Panc1 (cell line): ENCODE measurements around the gene ARHGAP44. TPM values are rescaled to one million over a fixed set of nuclear protein-coding genes. Genes with fewer than 3 reads are reported as not detected.

Experiments
- ATAC-seq: fragments of 200-7000 bp; cut with Tn5 transposase; 2 replicates; pipeline ENCODE4 v1.9.1; 2020; ENCODE audit warnings: mild to moderate bottlenecking, moderate library complexity
- BruUV-seq: library from RNA; stranded (reverse); fragments of 400-500 nt; replicated peaks from 2 replicates; lab custom pipeline; 2021; lab: Mats Ljungman, UMichigan
- CTCF ChIA-PET: fragments of 300-600 bp; sonication (Branson Sonifier 250); formaldehyde crosslinking; loops from one replicate; lab custom pipeline; 2022; ENCODE audit warnings: antibody characterized with exemption; lab: Charles Lee
- POLR2A ChIA-PET: fragments of 300-600 bp; sonication (Branson Sonifier 250); formaldehyde crosslinking; loops from one replicate; lab custom pipeline; 2022; ENCODE audit warnings: antibody characterized with exemption; lab: Charles Lee
- DNase-seq: peaks from one replicate; pipeline ENCODE4 v3.0.0-alpha.2; 2010; ENCODE audit warnings: low read depth, low spot score
- H3K27ac ChIP-seq: 2 replicates; pipeline ENCODE4 v1.5.1; 2011; ENCODE audit warnings: mild to moderate bottlenecking, low read length, inconsistent platforms
- H3K27me3 ChIP-seq: fragments of 200-500 bp; sonication (Bioruptor generic); 2 replicates; pipeline ENCODE4 v1.6.0; 2014; ENCODE audit warnings: low read length, inconsistent platforms; ENCODE audit not compliant: control insufficient read depth, insufficient read depth
- H3K36me3 ChIP-seq: fragments of 200-500 bp; sonication (Bioruptor generic); 2 replicates; pipeline ENCODE4 v1.5.1; 2014; ENCODE audit warnings: inconsistent platforms, mild to moderate bottlenecking, low read length, moderate library complexity; ENCODE audit not compliant: control insufficient read depth, insufficient read depth
- H3K4me1 ChIP-seq: 2 replicates; pipeline ENCODE4 v1.5.1; 2011; ENCODE audit warnings: inconsistent platforms, mild to moderate bottlenecking, low read length, moderate library complexity; ENCODE audit not compliant: control insufficient read depth, insufficient read depth
- H3K4me3 ChIP-seq, 2 experiments: 2 replicates each; pipeline ENCODE4 v1.5.1; 2011 to 2012; ENCODE audit warnings: low read depth in 2 of 2, low read length in 2 of 2, mild to moderate bottlenecking in 2 of 2, inconsistent platforms in 1 of 2, moderate library complexity in 1 of 2
- H3K9me3 ChIP-seq: fragments of 200-500 bp; sonication (Bioruptor generic); 2 replicates; pipeline ENCODE4 v1.5.1; 2014; ENCODE audit warnings: low read depth, mild to moderate bottlenecking, inconsistent platforms, low read length, moderate library complexity; ENCODE audit not compliant: control insufficient read depth, insufficient read depth
- POLR2AphosphoS5 ChIP-seq: IDR thresholded peaks from 2 replicates; pipeline ENCODE4 v1.6.1; 2012; ENCODE audit warnings: mild to moderate bottlenecking, low read depth, low read length, moderate library complexity
- SIN3A ChIP-seq: IDR thresholded peaks from 2 replicates; pipeline ENCODE4 v1.6.1; 2012; ENCODE audit warnings: low read depth, mild to moderate bottlenecking, low read length, moderate library complexity, borderline replicate concordance; ENCODE audit not compliant: insufficient read depth
- TCF7L2 ChIP-seq: IDR thresholded peaks from 2 replicates; pipeline ENCODE4 v1.6.1; 2011; ENCODE audit warnings: mild to moderate bottlenecking, low read depth, low read length, inconsistent platforms
- in situ Hi-C: cut with HindIII; loops from 2 replicates; pipeline ENCODE4 v1.10.0; 2016; ENCODE audit warnings: low sequenced_read_pairs, low pct_unique_long_range_greater_than_20kb
- intact Hi-C: fragments of 100-400 bp; cut with micrococcal nuclease; formaldehyde crosslinking; loops from one replicate; pipeline ENCODE4 v1.10.0; 2022; ENCODE audit not compliant: unreplicated experiment
- total RNA-seq: library from RNA; stranded (reverse); gene quantifications from one replicate; pipeline ENCODE4 v1.2.1, GENCODE V29; 2021; ENCODE audit not compliant: unreplicated experiment
- TF ChIP-seq, protein P1 (sequence below), 2 experiments: IDR thresholded peaks; 2 replicates each; pipeline ENCODE4 v1.6.1; 2011 to 2012; ENCODE audit warnings: low read depth in 2 of 2, control low read depth in 1 of 2, low read length in 1 of 2, mild to moderate bottlenecking in 1 of 2, moderate library complexity in 1 of 2; ENCODE audit not compliant: insufficient read depth in 1 of 2
- TF ChIP-seq, protein P2 (sequence below): fragments of 450-650 bp; IDR thresholded peaks from 2 replicates; pipeline ENCODE4 v1.5.1; 2017; ENCODE audit warnings: mild to moderate bottlenecking

Gene ARHGAP44
- total RNA-seq, 1 experiment from 2014 or later, result 0.80 TPM

DNA sequence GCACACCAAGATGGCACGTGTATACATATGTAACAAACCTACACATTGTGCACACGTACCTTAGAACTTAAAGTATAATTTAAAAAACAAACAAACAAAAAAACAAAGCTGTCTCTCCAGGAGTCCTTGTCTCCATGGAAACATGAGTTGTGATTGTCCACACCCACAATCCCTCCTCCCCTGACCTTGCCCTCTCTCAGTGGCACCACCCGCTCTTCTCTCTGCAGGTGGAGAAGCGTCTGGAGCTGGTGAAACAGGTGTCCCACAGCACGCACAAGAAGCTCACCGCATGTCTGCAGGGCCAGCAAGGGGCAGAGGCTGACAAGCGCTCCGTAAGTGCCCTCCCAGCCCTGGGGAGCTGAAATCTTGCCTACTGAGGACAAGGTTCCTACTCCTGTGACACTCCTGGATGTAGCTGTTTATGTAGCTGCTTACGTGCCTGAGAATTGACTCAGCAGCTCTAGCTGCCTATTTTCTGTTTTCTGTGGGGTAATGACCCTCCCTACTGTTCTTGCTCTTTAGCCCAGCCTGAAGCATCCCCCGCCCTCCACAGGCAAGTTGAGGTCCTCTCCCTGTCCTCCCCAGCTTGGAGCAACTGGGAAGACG is 107.0 kb downstream of the ARHGAP44 start:
- intact Hi-C loops, result no loop called here
- no TSS peak for BruUV-seq
- ChIA-PET CTCF (no interaction called here), POLR2A (no interaction called here)
- Histone ChIP-seq H3K4me3 (no peak overlapping the region), H3K36me3 (no peaks in the 10 kb centered on the region), H3K4me1 (no peaks in the 10 kb centered on the region), H3K27me3 (no peaks in the 10 kb centered on the region), H3K27ac (no peak overlapping the region), H3K9me3 (no peaks in the 10 kb centered on the region)
- TF ChIP-seq, protein P1, sequence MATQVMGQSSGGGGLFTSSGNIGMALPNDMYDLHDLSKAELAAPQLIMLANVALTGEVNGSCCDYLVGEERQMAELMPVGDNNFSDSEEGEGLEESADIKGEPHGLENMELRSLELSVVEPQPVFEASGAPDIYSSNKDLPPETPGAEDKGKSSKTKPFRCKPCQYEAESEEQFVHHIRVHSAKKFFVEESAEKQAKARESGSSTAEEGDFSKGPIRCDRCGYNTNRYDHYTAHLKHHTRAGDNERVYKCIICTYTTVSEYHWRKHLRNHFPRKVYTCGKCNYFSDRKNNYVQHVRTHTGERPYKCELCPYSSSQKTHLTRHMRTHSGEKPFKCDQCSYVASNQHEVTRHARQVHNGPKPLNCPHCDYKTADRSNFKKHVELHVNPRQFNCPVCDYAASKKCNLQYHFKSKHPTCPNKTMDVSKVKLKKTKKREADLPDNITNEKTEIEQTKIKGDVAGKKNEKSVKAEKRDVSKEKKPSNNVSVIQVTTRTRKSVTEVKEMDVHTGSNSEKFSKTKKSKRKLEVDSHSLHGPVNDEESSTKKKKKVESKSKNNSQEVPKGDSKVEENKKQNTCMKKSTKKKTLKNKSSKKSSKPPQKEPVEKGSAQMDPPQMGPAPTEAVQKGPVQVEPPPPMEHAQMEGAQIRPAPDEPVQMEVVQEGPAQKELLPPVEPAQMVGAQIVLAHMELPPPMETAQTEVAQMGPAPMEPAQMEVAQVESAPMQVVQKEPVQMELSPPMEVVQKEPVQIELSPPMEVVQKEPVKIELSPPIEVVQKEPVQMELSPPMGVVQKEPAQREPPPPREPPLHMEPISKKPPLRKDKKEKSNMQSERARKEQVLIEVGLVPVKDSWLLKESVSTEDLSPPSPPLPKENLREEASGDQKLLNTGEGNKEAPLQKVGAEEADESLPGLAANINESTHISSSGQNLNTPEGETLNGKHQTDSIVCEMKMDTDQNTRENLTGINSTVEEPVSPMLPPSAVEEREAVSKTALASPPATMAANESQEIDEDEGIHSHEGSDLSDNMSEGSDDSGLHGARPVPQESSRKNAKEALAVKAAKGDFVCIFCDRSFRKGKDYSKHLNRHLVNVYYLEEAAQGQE (IDR thresholded peaks at IDR 0.05; ENCODE audit: insufficient read depth in 1 of 2, low read depth in 2 of 2, low read length in 1 of 2), result no peak
- TF ChIP-seq POLR2AphosphoS5, result no peak
- TF ChIP-seq, protein P2, sequence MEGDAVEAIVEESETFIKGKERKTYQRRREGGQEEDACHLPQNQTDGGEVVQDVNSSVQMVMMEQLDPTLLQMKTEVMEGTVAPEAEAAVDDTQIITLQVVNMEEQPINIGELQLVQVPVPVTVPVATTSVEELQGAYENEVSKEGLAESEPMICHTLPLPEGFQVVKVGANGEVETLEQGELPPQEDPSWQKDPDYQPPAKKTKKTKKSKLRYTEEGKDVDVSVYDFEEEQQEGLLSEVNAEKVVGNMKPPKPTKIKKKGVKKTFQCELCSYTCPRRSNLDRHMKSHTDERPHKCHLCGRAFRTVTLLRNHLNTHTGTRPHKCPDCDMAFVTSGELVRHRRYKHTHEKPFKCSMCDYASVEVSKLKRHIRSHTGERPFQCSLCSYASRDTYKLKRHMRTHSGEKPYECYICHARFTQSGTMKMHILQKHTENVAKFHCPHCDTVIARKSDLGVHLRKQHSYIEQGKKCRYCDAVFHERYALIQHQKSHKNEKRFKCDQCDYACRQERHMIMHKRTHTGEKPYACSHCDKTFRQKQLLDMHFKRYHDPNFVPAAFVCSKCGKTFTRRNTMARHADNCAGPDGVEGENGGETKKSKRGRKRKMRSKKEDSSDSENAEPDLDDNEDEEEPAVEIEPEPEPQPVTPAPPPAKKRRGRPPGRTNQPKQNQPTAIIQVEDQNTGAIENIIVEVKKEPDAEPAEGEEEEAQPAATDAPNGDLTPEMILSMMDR, result no peak
- no peak for TF ChIP-seq TCF7L2
- in situ Hi-C loops, result no loop called here
- ATAC-seq (no peak), DNase-seq (no peak)

DNA sequence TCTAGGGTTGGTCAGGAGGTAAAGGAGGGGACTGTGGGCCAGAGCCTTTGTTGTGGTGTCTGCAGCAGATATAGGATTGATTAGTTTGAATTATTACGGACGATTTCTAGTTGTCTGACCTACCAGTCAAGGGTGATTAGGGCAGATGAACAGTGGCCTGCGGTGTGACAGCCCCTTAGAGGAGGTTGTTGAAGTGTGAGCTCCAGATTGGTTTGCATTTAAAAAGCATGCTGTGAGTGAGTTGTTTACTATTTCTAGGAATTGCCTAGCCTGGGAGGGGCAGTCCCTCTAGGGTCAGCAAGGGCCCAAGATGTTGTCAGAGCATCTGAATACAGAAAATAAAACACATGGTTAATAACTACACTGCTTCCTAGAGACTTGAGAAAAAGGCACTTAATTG is 108.8 kb downstream of the ARHGAP44 start:
- no peaks in the 10 kb centered on the region for H3K27me3 ChIP-seq
- CTCF ChIA-PET, result no interaction called here
- no peak for ATAC-seq

More for the DNA sequence above, 108.8 kb downstream of the ARHGAP44 start:
- intact Hi-C loops (no loop called here), in situ Hi-C loops (no loop called here)
- POLR2A ChIA-PET, result no interaction called here
- Histone ChIP-seq H3K9me3 (no peaks in the 10 kb centered on the region), H3K4me1 (no peaks in the 10 kb centered on the region), H3K27ac (no peak overlapping the region), H3K36me3 (no peaks in the 10 kb centered on the region), H3K4me3 (no peak overlapping the region)
- TF ChIP-seq, protein P2, result no peak
- TF ChIP-seq SIN3A, result no peak
- TF ChIP-seq POLR2AphosphoS5, result no peak
- TF ChIP-seq, protein P1 (IDR thresholded peaks at IDR 0.05; ENCODE audit: insufficient read depth in 1 of 2, low read depth in 2 of 2, low read length in 1 of 2), result no peak
- TF ChIP-seq TCF7L2, result no peak
- no peak for DNase-seq
- BruUV-seq, result no TSS peak
